HL-60 (cell line): ENCODE results near the gene PC.
A peak's percentile ranks its signal among the peaks of the same experiment; 100 is the strongest.

Experiments used
- DNase-seq, 2 experiments: peaks; one replicate each; pipeline ENCODE4 v3.0.0-alpha.2; 2010 to 2020; ENCODE audit warnings: low read depth in 1 of 2, low spot score in 1 of 2
- H3K27ac ChIP-seq: fragments of 250-450 bp; sonication (Bioruptor Pico); replicated peaks from 2 replicates; pipeline ENCODE4 v1.5.1; 2020; ENCODE audit warnings: mild to moderate bottlenecking, moderate library complexity
- H3K27me3 ChIP-seq: fragments of 250-450 bp; sonication (Bioruptor Pico); 2 replicates; pipeline ENCODE4 v1.5.1; 2021; ENCODE audit warnings: mild to moderate bottlenecking, moderate library complexity; ENCODE audit not compliant: insufficient read depth, poor library complexity, severe bottlenecking
- H3K4me3 ChIP-seq: replicated peaks from 2 replicates; pipeline ENCODE4 v1.5.1; 2011; ENCODE audit warnings: mild to moderate bottlenecking, control low read depth, low read length; ENCODE audit not compliant: insufficient read depth
- CTCF ChIP-seq: IDR thresholded peaks from one replicate; pipeline ENCODE4 v1.5.1; 2011; ENCODE audit warnings: low read length, control low read depth, inconsistent platforms; ENCODE audit not compliant: insufficient read depth
- GABPA ChIP-seq: IDR thresholded peaks from 2 replicates; pipeline ENCODE4 v1.6.1; 2012; ENCODE audit warnings: low read depth
- POLR2AphosphoS5 ChIP-seq: IDR thresholded peaks from 2 replicates; pipeline ENCODE4 v1.6.1; 2012; ENCODE audit warnings: low read depth
- REST ChIP-seq: IDR thresholded peaks from 2 replicates; pipeline ENCODE4 v1.6.1; 2012; ENCODE audit warnings: low read depth; ENCODE audit not compliant: insufficient replicate concordance
- SPI1 ChIP-seq: IDR thresholded peaks from 2 replicates; pipeline ENCODE4 v1.6.1; 2012; ENCODE audit warnings: low read depth, mild to moderate bottlenecking, borderline replicate concordance

Gene PC

GRCh38 chr11:66844496-66845142 lies 113.6 kb downstream of the PC start:
- DNase-seq: no peak
- Histone ChIP-seq H3K27ac (no peak overlapping the region), H3K27me3 (no peaks in the 10 kb centered on the region), H3K4me3 (peak overlapping the region; percentile 86)
- TF ChIP-seq SPI1 (no peak), CTCF (no peak), REST (no peak), POLR2AphosphoS5 (no peak), GABPA (no peak)

GRCh38 chr11:66843776-66844495 lies 114.2 kb downstream of the PC start:
- Histone ChIP-seq H3K27ac (peak overlapping the region; percentile 99), H3K4me3 (peak overlapping the region; percentile 86), H3K27me3 (no peaks in the 10 kb centered on the region)
- DNase-seq: no peak
- no peak for TF ChIP-seq CTCF

GRCh38 chr11:66842896-66843775 lies 115.0 kb downstream of the PC start, which contains the start of gene RCE1:
Gene RCE1, plus strand, starts transcription at chr11:66843441. Its CDS starts 15 bp downstream, at chr11:66843456.
- DNase-seq: peak; percentile 84 to 89
- Histone ChIP-seq H3K27ac (peak within 1 kb of the TSS; percentile 99), H3K4me3 (peak within 1 kb of the TSS; percentile 86), H3K27me3 (no peaks in the 10 kb centered on the region)
- TF ChIP-seq SPI1 (no peak), GABPA (no peak), REST (peak; percentile 68), POLR2AphosphoS5 (peak; percentile 74; the same call in 1 of the 2 replicates)

GRCh38 chr11:66842501-66842895 lies 115.7 kb downstream of the PC start:
- DNase-seq: no peak
- TF ChIP-seq GABPA (no peak), REST (no peak), SPI1 (no peak), CTCF (no peak), POLR2AphosphoS5 (no peak)

More at GRCh38 chr11:66842501-66842895, 115.7 kb downstream of the PC start:
- H3K4me3 ChIP-seq: peak overlapping the region; percentile 86
- H3K27ac ChIP-seq: peak overlapping the region; percentile 99
- H3K27me3 ChIP-seq: no peaks in the 10 kb centered on the region
